IMR-90 (cell line): Measurements from ENCODE around the gene TAF1A. TPM values are rescaled to one million over a fixed set of nuclear protein-coding genes. Genes with fewer than 3 reads are reported as not detected.

Source experiments
- ATAC-seq: fragments of 200-7000 bp; cut with Tn5 transposase; 2 replicates; pipeline ENCODE4 v1.9.1; 2020; ENCODE audit warnings: low read depth, mild to moderate bottlenecking, moderate library complexity
- BruUV-seq: library from RNA; stranded (reverse); fragments of 400-500 nt; replicated peaks from 2 replicates; lab custom pipeline; 2021; lab: Mats Ljungman, UMichigan
- CTCF ChIA-PET: fragments of 300-600 bp; formaldehyde crosslinking; extraction: SDS; loops from one replicate; lab custom pipeline; 2021; ENCODE audit warnings: antibody characterized with exemption; lab: Yijun Ruan, JAX
- POLR2A ChIA-PET: fragments of 300-600 bp; sonication (Branson Sonifier 250); formaldehyde crosslinking; loops from one replicate; lab custom pipeline; 2022; ENCODE audit warnings: antibody characterized with exemption; ENCODE audit not compliant: unreplicated experiment; lab: Charles Lee
- DNase-seq: peaks from one replicate; pipeline ENCODE4 v3.0.0; 2013
- H2AFZ ChIP-seq: replicated peaks from 2 replicates; pipeline ENCODE3; 2013; ENCODE audit warnings: low read length, mild to moderate bottlenecking; ENCODE audit not compliant: poor library complexity
- H2AK5ac ChIP-seq: 2 replicates; pipeline ENCODE4 v1.6.1; 2013; ENCODE audit warnings: low read depth, low read length, inconsistent platforms
- H2AK9ac ChIP-seq: replicated peaks from 2 replicates; pipeline ENCODE3; 2013; ENCODE audit warnings: mild to moderate bottlenecking, low read depth, low read length, moderate library complexity; ENCODE audit not compliant: poor library complexity
- H2BK120ac ChIP-seq: 2 replicates; pipeline ENCODE4 v1.6.1; 2013; ENCODE audit warnings: low read depth, low read length, inconsistent platforms
- H2BK15ac ChIP-seq: 3 replicates; pipeline ENCODE4 v1.6.1; 2013; ENCODE audit warnings: low read depth, low read length, inconsistent platforms
- H2BK20ac ChIP-seq: 2 replicates; pipeline ENCODE4 v1.6.1; 2013; ENCODE audit warnings: low read depth, mild to moderate bottlenecking, inconsistent platforms, low read length, moderate library complexity
- H2BK5ac ChIP-seq: 2 replicates; pipeline ENCODE4 v1.6.1; 2013; ENCODE audit warnings: mild to moderate bottlenecking, low read depth, low read length, inconsistent platforms; ENCODE audit not compliant: poor library complexity, severe bottlenecking
- H3K14ac ChIP-seq: replicated peaks from 2 replicates; pipeline ENCODE4 v1.6.1; 2013; ENCODE audit warnings: low read depth, low read length, inconsistent platforms
- H3K18ac ChIP-seq: 2 replicates; pipeline ENCODE4 v1.6.1; 2013; ENCODE audit warnings: low read depth, low read length, control low read depth
- H3K23ac ChIP-seq: 2 replicates; pipeline ENCODE4 v1.6.1; 2013; ENCODE audit warnings: low read depth, low read length, inconsistent platforms
- H3K27ac ChIP-seq: 2 replicates; pipeline ENCODE4 v1.5.1; 2013; ENCODE audit warnings: mild to moderate bottlenecking, control low read depth, low read length; ENCODE audit not compliant: insufficient read depth
- H3K27me3 ChIP-seq: 2 replicates; pipeline ENCODE4 v1.6.1; 2013; ENCODE audit warnings: low read length; ENCODE audit not compliant: control insufficient read depth, insufficient read depth
- H3K36me3 ChIP-seq: 2 replicates; pipeline ENCODE4 v1.6.1; 2013; ENCODE audit warnings: low read length, mixed read lengths; ENCODE audit not compliant: control insufficient read depth, insufficient read depth
- H3K4ac ChIP-seq: 2 replicates; pipeline ENCODE4 v1.6.1; 2013; ENCODE audit warnings: low read depth, low read length, inconsistent platforms
- H3K4me1 ChIP-seq: 2 replicates; pipeline ENCODE4 v1.6.1; 2013; ENCODE audit warnings: low read length, mixed read lengths; ENCODE audit not compliant: control insufficient read depth, insufficient read depth
- H3K4me2 ChIP-seq: 2 replicates; pipeline ENCODE4 v1.6.1; 2013; ENCODE audit warnings: low read depth, mild to moderate bottlenecking, control low read depth, low read length, moderate library complexity
- H3K4me3 ChIP-seq: 2 replicates; pipeline ENCODE4 v1.5.1; 2013; ENCODE audit warnings: low read depth, mild to moderate bottlenecking, control low read depth, low read length, moderate library complexity; ENCODE audit not compliant: insufficient read depth
- H3K56ac ChIP-seq: 2 replicates; pipeline ENCODE4 v1.6.1; 2013; ENCODE audit warnings: low read length, inconsistent platforms; ENCODE audit not compliant: insufficient read depth; ENCODE audit errors: extremely low read depth
- H3K79me1 ChIP-seq, 2 experiments: 2 replicates each; pipeline ENCODE4 v1.6.1; 2013; ENCODE audit warnings: low read length in 2 of 2, inconsistent platforms in 1 of 2, low read depth in 1 of 2
- H3K9ac ChIP-seq: 2 replicates; pipeline ENCODE4 v1.6.1; 2013; ENCODE audit warnings: low read depth, low read length, control low read depth
- H3K9me1 ChIP-seq: 2 replicates; pipeline ENCODE4 v1.6.1; 2013; ENCODE audit warnings: low read length, inconsistent platforms; ENCODE audit not compliant: insufficient read depth
- H3K9me3 ChIP-seq: 2 replicates; pipeline ENCODE4 v1.6.1; 2013; ENCODE audit warnings: low read length; ENCODE audit not compliant: control insufficient read depth, insufficient read depth
- H4K20me1 ChIP-seq: 2 replicates; pipeline ENCODE4 v1.6.1; 2013; ENCODE audit warnings: low read length, inconsistent platforms; ENCODE audit not compliant: insufficient read depth
- H4K5ac ChIP-seq: 2 replicates; pipeline ENCODE4 v1.6.1; 2013; ENCODE audit warnings: mild to moderate bottlenecking, low read depth, low read length, control low read depth
- H4K8ac ChIP-seq, 2 experiments: 2 replicates each; pipeline ENCODE4 v1.6.1; 2013; ENCODE audit warnings: low read depth in 2 of 2, low read length in 2 of 2, control low read depth in 1 of 2, inconsistent platforms in 1 of 2
- H4K91ac ChIP-seq: 2 replicates; pipeline ENCODE4 v1.6.1; 2013; ENCODE audit warnings: low read depth, low read length, inconsistent platforms; ENCODE audit not compliant: insufficient read depth
- BHLHE40 ChIP-seq: fragments of 150-350 bp; IDR thresholded peaks from 2 replicates; pipeline ENCODE4 v1.6.1; 2016; ENCODE audit warnings: mild to moderate bottlenecking, low read depth, low read length
- CEBPB ChIP-seq: IDR thresholded peaks from 2 replicates; pipeline ENCODE4 v1.6.1; 2012; ENCODE audit warnings: low read depth, low read length, improper control_type of control experiment
- FOS ChIP-seq: fragments of 150-350 bp; IDR thresholded peaks from 2 replicates; pipeline ENCODE4 v1.6.1; 2016; ENCODE audit warnings: low read depth, low read length
- MAFK ChIP-seq: IDR thresholded peaks from 2 replicates; pipeline ENCODE4 v1.6.1; 2012; ENCODE audit warnings: low read depth, low read length, improper control_type of control experiment
- MAZ ChIP-seq: IDR thresholded peaks from 2 replicates; pipeline ENCODE4 v1.6.1; 2012; ENCODE audit warnings: low read depth, mild to moderate bottlenecking, low read length, improper control_type of control experiment, moderate library complexity, borderline replicate concordance
- MXI1 ChIP-seq: IDR thresholded peaks from 2 replicates; pipeline ENCODE4 v1.6.1; 2012; ENCODE audit warnings: low read depth, mild to moderate bottlenecking, low read length, moderate library complexity, borderline replicate concordance
- NFE2L2 ChIP-seq: fragments of 150-350 bp; IDR thresholded peaks from 2 replicates; pipeline ENCODE4 v1.6.1; 2016; ENCODE audit warnings: low read depth, mild to moderate bottlenecking, low read length
- POLR2A ChIP-seq: IDR thresholded peaks from 2 replicates; pipeline ENCODE4 v1.6.1; 2012; ENCODE audit warnings: mild to moderate bottlenecking, low read depth, low read length
- RAD21 ChIP-seq: IDR thresholded peaks from 2 replicates; pipeline ENCODE4 v1.6.1; 2012; ENCODE audit warnings: low read length, improper control_type of control experiment
- RCOR1 ChIP-seq: IDR thresholded peaks from 2 replicates; pipeline ENCODE4 v1.6.1; 2012; ENCODE audit warnings: mild to moderate bottlenecking, low read length, improper control_type of control experiment; ENCODE audit not compliant: insufficient replicate concordance
- RFX5 ChIP-seq: IDR thresholded peaks from 2 replicates; pipeline ENCODE4 v1.8.0; 2012; ENCODE audit warnings: low read depth, mild to moderate bottlenecking, low read length, moderate library complexity
- SMC3 ChIP-seq: fragments of 150-350 bp; IDR thresholded peaks from 2 replicates; pipeline ENCODE4 v1.6.1; 2016; ENCODE audit warnings: low read depth, mild to moderate bottlenecking, antibody characterized with exemption, low read length, moderate library complexity
- WGBS, 2 experiments: methylation state at CpG; one replicate each; pipeline versions ENCODE4 v1.1.5 to v1.1.7; 2013; ENCODE audit warnings: missing lambda C conversion rate in 2 of 2; ENCODE audit not compliant: insufficient read length in 1 of 2; ENCODE audit errors: extremely low coverage in 2 of 2; 5-methylcytosine and 5-hydroxymethylcytosine counted together
- dilution Hi-C: fragments of 300-500 bp; cut with HindIII; formaldehyde crosslinking; loops from one replicate; pipeline ENCODE4 v1.14.3; 2018; ENCODE audit warnings: low sequenced_read_pairs; ENCODE audit not compliant: unreplicated experiment
- in situ Hi-C: fragments of 300-500 bp; cut with MboI; formaldehyde crosslinking; loops from 3 replicates; pipeline ENCODE4 v1.14.3; 2019; ENCODE audit warnings: low sequenced_read_pairs, inconsistent platforms, mixed read lengths
- intact Hi-C: fragments of 100-400 bp; cut with micrococcal nuclease; formaldehyde crosslinking; loops from 2 replicates; pipeline ENCODE4 v1.10.0; 2022
- polyA plus RNA-seq, 3 experiments: library from polyadenylated mRNA; depleted of rRNA; stranded (reverse); fragments of >200 nt; gene quantifications; 2 replicates each; pipeline ENCODE4 v1.2.3, GENCODE V29; 2012; ENCODE audit warnings: low replicate concordance in 1 of 3
- total RNA-seq: library from RNA; depleted of rRNA; stranded (reverse); fragments of >200 nt; gene quantifications from 2 replicates; pipeline ENCODE4 v1.2.3, GENCODE V29; 2012
- TF ChIP-seq, protein P1 (sequence below): conservative IDR thresholded peaks from 2 replicates; pipeline ENCODE4 v1.5.1; 2012; ENCODE audit warnings: mild to moderate bottlenecking, low read depth, low read length, improper control_type of control experiment
- TF ChIP-seq, protein P2 (sequence below): fragments of 150-350 bp; IDR thresholded peaks from 2 replicates; pipeline ENCODE4 v1.6.1; 2017; ENCODE audit warnings: mild to moderate bottlenecking, antibody characterized with exemption, low read length, low read depth

The TAF1A gene
- total and polyA plus RNA-seq, 2 of the 4 experiments (the other 2 are of a cell fraction): 3.8 to 5.4 TPM

DNA sequence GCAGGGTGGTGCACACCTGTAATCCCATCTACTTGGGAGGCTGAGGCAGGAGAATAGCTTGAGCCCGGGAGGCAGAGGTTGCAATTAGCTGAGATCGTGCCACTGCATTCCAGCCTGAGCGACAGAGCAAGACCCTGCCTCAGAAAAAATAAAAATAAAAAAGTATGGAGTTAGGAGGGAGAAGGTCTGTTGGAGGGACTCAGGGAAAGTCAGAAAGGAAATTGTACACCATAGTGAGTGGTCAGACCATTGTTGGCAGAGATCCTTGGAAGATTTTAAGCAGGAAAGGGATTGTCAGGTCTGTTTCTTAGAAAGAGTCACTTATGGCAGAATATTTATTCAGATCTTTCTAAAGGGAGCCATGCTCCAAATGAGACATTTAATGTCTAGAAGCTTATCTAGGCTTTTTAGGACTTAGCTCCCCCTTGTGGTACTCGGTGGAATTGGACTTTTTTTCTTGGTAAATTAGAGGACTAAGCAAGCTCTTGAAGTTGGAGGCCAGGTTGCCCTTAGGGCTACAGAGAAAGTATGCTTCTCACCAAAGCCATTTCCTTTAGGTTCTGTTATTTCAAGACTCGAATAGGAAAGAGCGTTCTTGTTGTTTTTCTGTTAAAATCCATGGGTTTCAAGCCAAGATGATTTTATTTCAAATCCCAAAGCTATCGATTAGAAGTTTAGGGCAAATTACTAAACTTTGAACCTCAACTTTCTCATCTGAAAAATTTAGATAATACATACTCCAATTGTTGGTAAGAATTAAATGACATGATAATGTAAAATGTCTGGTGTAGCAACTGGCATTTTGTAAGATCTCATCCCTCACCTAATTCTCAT lies 44.7 kb upstream of the TAF1A start (continued):
- TF ChIP-seq MXI1: no peak
- TF ChIP-seq RFX5: no peak
- TF ChIP-seq MAFK: no peak
- TF ChIP-seq POLR2A: no peak

DNA sequence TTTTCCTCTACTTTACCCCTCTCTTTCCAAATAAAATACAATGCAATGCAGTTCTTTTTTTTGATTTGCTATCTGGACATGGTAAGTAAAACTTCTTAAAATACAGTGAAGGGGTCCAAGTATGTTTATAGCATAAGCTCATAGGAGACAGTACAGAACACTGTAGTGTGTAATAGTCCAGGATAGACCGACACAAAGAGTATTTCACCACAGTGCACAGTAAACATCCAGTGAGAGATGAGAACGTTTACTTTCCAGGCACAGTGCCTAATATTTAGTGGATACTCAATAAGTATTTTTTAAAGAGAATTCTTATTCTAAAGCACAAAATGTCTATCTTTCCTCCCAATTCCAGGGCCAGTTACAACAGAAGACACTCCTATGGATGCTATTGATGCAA lies 43.0 kb upstream of the TAF1A start:
- Histone ChIP-seq H2BK20ac (no peak overlapping the region), H2BK15ac (no peak overlapping the region), H3K27me3 (no peaks in the 10 kb centered on the region), H2BK120ac (no peak overlapping the region), H3K4me1 (peaks cover 7% of the 10 kb centered on the region; the same call in 1 of the 2 replicates), H3K23ac (no peak overlapping the region), H2AK5ac (no peak overlapping the region), H3K4me3 (no peak overlapping the region), H3K27ac (no peak overlapping the region), H3K4me2 (no peak overlapping the region), H3K14ac (no peak overlapping the region), H3K9me1 (peaks cover 4% of the 10 kb centered on the region), H3K9ac (no peak overlapping the region), H3K56ac (no peak overlapping the region), H2BK5ac (no peak overlapping the region), H3K4ac (no peak overlapping the region), H4K8ac (no peak overlapping the region), H4K91ac (no peak overlapping the region), H3K36me3 (peaks cover 22% of the 10 kb centered on the region), H2AFZ (no peak overlapping the region), H4K5ac (no peak overlapping the region), H3K18ac (no peak overlapping the region), H4K20me1 (no peaks in the 10 kb centered on the region), H3K9me3 (no peaks in the 10 kb centered on the region), H2AK9ac (no peak overlapping the region), H3K79me1 (peaks cover 0 to 3% of the 10 kb centered on the region in 2 experiments; a peak in 1 of 4 replicates)
- DNase-seq (no peak), ATAC-seq (no peak)
- in situ Hi-C loops: loop anchor here (5.0 to 25.0 kb wide), 4 partner anchors 165 to 1170 kb away; partner anchors contain the start of gene DUSP10
- dilution Hi-C loops: no loop called here
- no TSS peak for BruUV-seq
- WGBS, 2 experiments: no CpG with 5 or more reads among the region's 2 CpGs
- POLR2A ChIA-PET: no interaction called here
- CTCF ChIA-PET: no interaction called here
- intact Hi-C loops: loop anchor here (5.0 kb wide), 1 partner anchor 745 kb away; no protein-coding TSS in a partner anchor
- TF ChIP-seq MXI1: no peak
- no peak for TF ChIP-seq CEBPB
- no peak for TF ChIP-seq MAFK
- no peak for TF ChIP-seq SMC3
- no peak for TF ChIP-seq RCOR1
- no peak for TF ChIP-seq RAD21
- TF ChIP-seq RFX5: no peak
- TF ChIP-seq NFE2L2: no peak
- no peak for TF ChIP-seq POLR2A
- TF ChIP-seq, protein P1, sequence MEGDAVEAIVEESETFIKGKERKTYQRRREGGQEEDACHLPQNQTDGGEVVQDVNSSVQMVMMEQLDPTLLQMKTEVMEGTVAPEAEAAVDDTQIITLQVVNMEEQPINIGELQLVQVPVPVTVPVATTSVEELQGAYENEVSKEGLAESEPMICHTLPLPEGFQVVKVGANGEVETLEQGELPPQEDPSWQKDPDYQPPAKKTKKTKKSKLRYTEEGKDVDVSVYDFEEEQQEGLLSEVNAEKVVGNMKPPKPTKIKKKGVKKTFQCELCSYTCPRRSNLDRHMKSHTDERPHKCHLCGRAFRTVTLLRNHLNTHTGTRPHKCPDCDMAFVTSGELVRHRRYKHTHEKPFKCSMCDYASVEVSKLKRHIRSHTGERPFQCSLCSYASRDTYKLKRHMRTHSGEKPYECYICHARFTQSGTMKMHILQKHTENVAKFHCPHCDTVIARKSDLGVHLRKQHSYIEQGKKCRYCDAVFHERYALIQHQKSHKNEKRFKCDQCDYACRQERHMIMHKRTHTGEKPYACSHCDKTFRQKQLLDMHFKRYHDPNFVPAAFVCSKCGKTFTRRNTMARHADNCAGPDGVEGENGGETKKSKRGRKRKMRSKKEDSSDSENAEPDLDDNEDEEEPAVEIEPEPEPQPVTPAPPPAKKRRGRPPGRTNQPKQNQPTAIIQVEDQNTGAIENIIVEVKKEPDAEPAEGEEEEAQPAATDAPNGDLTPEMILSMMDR: no peak
- no peak for TF ChIP-seq BHLHE40
- no peak for TF ChIP-seq MAZ
- TF ChIP-seq, protein P2, sequence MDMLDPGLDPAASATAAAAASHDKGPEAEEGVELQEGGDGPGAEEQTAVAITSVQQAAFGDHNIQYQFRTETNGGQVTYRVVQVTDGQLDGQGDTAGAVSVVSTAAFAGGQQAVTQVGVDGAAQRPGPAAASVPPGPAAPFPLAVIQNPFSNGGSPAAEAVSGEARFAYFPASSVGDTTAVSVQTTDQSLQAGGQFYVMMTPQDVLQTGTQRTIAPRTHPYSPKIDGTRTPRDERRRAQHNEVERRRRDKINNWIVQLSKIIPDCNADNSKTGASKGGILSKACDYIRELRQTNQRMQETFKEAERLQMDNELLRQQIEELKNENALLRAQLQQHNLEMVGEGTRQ: no peak
- TF ChIP-seq FOS: no peak
